IPS-18a (cell line): ENCODE measurements around the gene UNC5C.

Source experiments
- H3K27ac ChIP-seq: one replicate; pipeline ENCODE4 v1.5.1; 2013; ENCODE audit warnings: low read length
- H3K27me3 ChIP-seq: one replicate; pipeline ENCODE4 v1.6.1; 2013; ENCODE audit warnings: mild to moderate bottlenecking, low read length; ENCODE audit not compliant: control insufficient read depth, insufficient read depth
- H3K36me3 ChIP-seq: one replicate; pipeline ENCODE4 v1.6.1; 2013; ENCODE audit warnings: low read depth, low read length; ENCODE audit not compliant: control insufficient read depth
- H3K4me1 ChIP-seq: one replicate; pipeline ENCODE4 v1.6.1; 2013; ENCODE audit warnings: low read depth, low read length; ENCODE audit not compliant: control insufficient read depth
- H3K4me3 ChIP-seq: one replicate; pipeline ENCODE4 v1.5.1; 2013; ENCODE audit warnings: low read length
- H3K9ac ChIP-seq: one replicate; pipeline ENCODE4 v1.6.1; 2013; ENCODE audit warnings: mild to moderate bottlenecking, low read length, moderate library complexity
- H3K9me3 ChIP-seq: one replicate; pipeline ENCODE4 v1.6.1; 2013; ENCODE audit warnings: low read depth, low read length; ENCODE audit not compliant: control insufficient read depth

UNC5C gene

GRCh38 chr4:95446173-95446572, 102.6 kb downstream of the UNC5C start:
- H3K4me1 ChIP-seq: no peaks in the 10 kb centered on the region
- no peaks in the 10 kb centered on the region for H3K9me3 ChIP-seq
- no peaks in the 10 kb centered on the region for H3K36me3 ChIP-seq
- H3K9ac ChIP-seq: no peak overlapping the region
- no peaks in the 10 kb centered on the region for H3K27me3 ChIP-seq
- H3K27ac ChIP-seq: no peak overlapping the region
- no peak overlapping the region for H3K4me3 ChIP-seq

GRCh38 chr4:95445251-95445650, 103.5 kb downstream of the UNC5C start:
- no peak overlapping the region for H3K27ac ChIP-seq
- H3K27me3 ChIP-seq: no peaks in the 10 kb centered on the region
- H3K36me3 ChIP-seq: no peaks in the 10 kb centered on the region
- H3K9me3 ChIP-seq: no peaks in the 10 kb centered on the region
- H3K9ac ChIP-seq: no peak overlapping the region
- H3K4me1 ChIP-seq: peaks cover 4% of the 10 kb centered on the region
- no peak overlapping the region for H3K4me3 ChIP-seq

- Histone ChIP-seq H3K9me3 (no peaks in the 10 kb centered on the region), H3K27ac (no peak overlapping the region), H3K4me1 (peaks cover 8% of the 10 kb centered on the region), H3K9ac (no peak overlapping the region), H3K4me3 (no peak overlapping the region), H3K36me3 (no peaks in the 10 kb centered on the region), H3K27me3 (no peaks in the 10 kb centered on the region)
Measured at GRCh38 chr4:95444812-95445211, 104.0 kb downstream of the UNC5C start.

GRCh38 chr4:95439896-95440295, 108.9 kb downstream of the UNC5C start:
- H3K27ac ChIP-seq: no peak overlapping the region
- H3K27me3 ChIP-seq: no peaks in the 10 kb centered on the region
- H3K36me3 ChIP-seq: no peaks in the 10 kb centered on the region
- no peaks in the 10 kb centered on the region for H3K9me3 ChIP-seq
- no peak overlapping the region for H3K9ac ChIP-seq
- peaks cover 8% of the 10 kb centered on the region for H3K4me1 ChIP-seq
- H3K4me3 ChIP-seq: no peak overlapping the region

- Histone ChIP-seq H3K27me3 (no peaks in the 10 kb centered on the region), H3K9me3 (no peaks in the 10 kb centered on the region), H3K4me1 (peaks cover 8% of the 10 kb centered on the region), H3K9ac (no peak overlapping the region), H3K27ac (no peak overlapping the region), H3K36me3 (no peaks in the 10 kb centered on the region), H3K4me3 (no peak overlapping the region)
Measured at GRCh38 chr4:95439071-95439470, 109.7 kb downstream of the UNC5C start.

- Histone ChIP-seq H3K27ac (no peak overlapping the region), H3K4me3 (no peak overlapping the region), H3K36me3 (no peaks in the 10 kb centered on the region), H3K9ac (no peak overlapping the region), H3K27me3 (no peaks in the 10 kb centered on the region), H3K4me1 (no peaks in the 10 kb centered on the region), H3K9me3 (no peaks in the 10 kb centered on the region)
Measured at GRCh38 chr4:95432466-95432865, 116.3 kb downstream of the UNC5C start.

- Histone ChIP-seq H3K9me3 (no peaks in the 10 kb centered on the region), H3K9ac (no peak overlapping the region), H3K36me3 (no peaks in the 10 kb centered on the region), H3K4me1 (no peaks in the 10 kb centered on the region), H3K27ac (no peak overlapping the region), H3K27me3 (no peaks in the 10 kb centered on the region), H3K4me3 (no peak overlapping the region)
Measured at GRCh38 chr4:95431678-95432077, 117.1 kb downstream of the UNC5C start.

- Histone ChIP-seq H3K4me1 (no peaks in the 10 kb centered on the region), H3K27me3 (no peaks in the 10 kb centered on the region), H3K9me3 (no peaks in the 10 kb centered on the region), H3K4me3 (no peak overlapping the region), H3K27ac (no peak overlapping the region), H3K36me3 (no peaks in the 10 kb centered on the region), H3K9ac (no peak overlapping the region)
Measured at GRCh38 chr4:95429416-95429815, 119.4 kb downstream of the UNC5C start.

- Histone ChIP-seq H3K36me3 (no peaks in the 10 kb centered on the region), H3K27ac (no peak overlapping the region), H3K9me3 (no peaks in the 10 kb centered on the region), H3K4me1 (no peaks in the 10 kb centered on the region), H3K27me3 (no peaks in the 10 kb centered on the region), H3K9ac (no peak overlapping the region), H3K4me3 (no peak overlapping the region)
Measured at GRCh38 chr4:95428291-95429070, 120.3 kb downstream of the UNC5C start.

GRCh38 chr4:95426455-95426854, 122.3 kb downstream of the UNC5C start:
- no peak overlapping the region for H3K27ac ChIP-seq
- no peak overlapping the region for H3K4me3 ChIP-seq
- H3K4me1 ChIP-seq: no peaks in the 10 kb centered on the region
- H3K27me3 ChIP-seq: no peaks in the 10 kb centered on the region
- H3K9ac ChIP-seq: no peak overlapping the region
- H3K36me3 ChIP-seq: no peaks in the 10 kb centered on the region
- H3K9me3 ChIP-seq: no peaks in the 10 kb centered on the region

- no peaks in the 10 kb centered on the region for H3K4me1 ChIP-seq
- no peak overlapping the region for H3K9ac ChIP-seq
- H3K4me3 ChIP-seq: no peak overlapping the region
- no peaks in the 10 kb centered on the region for H3K9me3 ChIP-seq
- no peak overlapping the region for H3K27ac ChIP-seq
- H3K27me3 ChIP-seq: no peaks in the 10 kb centered on the region
- H3K36me3 ChIP-seq: no peaks in the 10 kb centered on the region
Measured at GRCh38 chr4:95422436-95422835, 126.3 kb downstream of the UNC5C start.

GRCh38 chr4:95421869-95422268, 126.9 kb downstream of the UNC5C start:
- H3K4me1 ChIP-seq: no peaks in the 10 kb centered on the region
- no peaks in the 10 kb centered on the region for H3K36me3 ChIP-seq
- H3K27ac ChIP-seq: no peak overlapping the region
- H3K4me3 ChIP-seq: no peak overlapping the region
- H3K9ac ChIP-seq: no peak overlapping the region
- H3K9me3 ChIP-seq: no peaks in the 10 kb centered on the region
- H3K27me3 ChIP-seq: no peaks in the 10 kb centered on the region
